Skeletal muscle cell (primary cell): Measurements from ENCODE around the gene PAQR3.
"Not testable (repeated sequence)": the region's sequence is repeated elsewhere in the genome, so short reads cannot be mapped to it uniquely, and the experiment has no call there.

ENCODE experiments used
- DNase-seq: peaks from one replicate; pipeline ENCODE4 v3.0.0-alpha.2; 2010; ENCODE audit warnings: low read depth
- H3K4me3 ChIP-seq: 2 replicates; pipeline ENCODE4 v1.5.1; 2011; ENCODE audit warnings: low read depth, mild to moderate bottlenecking, control low read depth, low read length, moderate library complexity

PAQR3 gene

DNA sequence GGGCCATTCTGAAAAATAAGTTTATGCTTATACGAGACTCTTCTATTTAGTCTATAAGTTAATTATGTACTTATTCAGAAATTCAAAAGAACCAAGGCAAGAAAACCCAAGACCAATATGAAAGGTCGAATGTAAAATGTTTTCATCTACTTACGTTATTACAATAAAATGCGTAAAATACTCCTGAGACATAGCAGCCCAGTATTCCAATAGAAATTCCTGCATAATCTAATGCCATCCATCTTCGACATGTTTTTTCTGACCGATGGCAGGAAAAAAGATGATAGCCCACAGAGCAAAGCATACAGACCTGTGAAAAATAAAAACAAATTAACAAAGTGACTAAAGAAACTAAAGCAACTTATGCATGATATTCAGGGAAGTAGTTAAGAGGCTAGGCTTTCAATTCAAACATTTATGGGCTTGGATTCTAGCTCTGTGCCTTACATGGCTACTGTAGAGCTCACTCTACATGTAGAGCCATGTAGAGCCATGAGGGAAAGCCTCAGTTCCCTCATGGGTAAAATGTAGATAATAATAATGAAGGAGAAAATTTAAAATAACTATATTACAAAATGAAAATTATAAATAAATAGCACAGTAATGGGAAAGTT, 9.1 kb downstream of the PAQR3 start:
- H3K4me3 ChIP-seq = no peak overlapping the region
- no peak for DNase-seq

DNA sequence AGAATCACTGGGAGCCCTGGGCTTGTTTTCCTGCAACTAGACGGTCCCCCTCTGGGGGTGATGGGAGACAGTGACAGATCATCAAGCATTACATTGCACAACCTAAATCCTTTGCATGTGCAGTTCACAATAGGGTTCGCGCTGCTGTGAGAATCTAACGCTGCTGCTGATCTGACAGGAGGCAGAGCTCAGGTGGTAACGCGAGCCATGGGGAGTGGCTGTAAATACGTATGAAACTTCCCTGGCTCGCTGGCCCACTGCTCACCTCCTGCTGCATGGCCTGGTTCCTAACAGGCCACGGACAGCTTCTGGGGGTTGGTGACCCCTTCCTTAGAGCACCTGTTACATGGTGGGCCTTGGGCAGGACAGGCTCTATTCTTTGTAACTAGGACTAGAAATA, 10.4 kb downstream of the PAQR3 start:
- DNase-seq = no peak
- H3K4me3 ChIP-seq = no peak overlapping the region

DNA sequence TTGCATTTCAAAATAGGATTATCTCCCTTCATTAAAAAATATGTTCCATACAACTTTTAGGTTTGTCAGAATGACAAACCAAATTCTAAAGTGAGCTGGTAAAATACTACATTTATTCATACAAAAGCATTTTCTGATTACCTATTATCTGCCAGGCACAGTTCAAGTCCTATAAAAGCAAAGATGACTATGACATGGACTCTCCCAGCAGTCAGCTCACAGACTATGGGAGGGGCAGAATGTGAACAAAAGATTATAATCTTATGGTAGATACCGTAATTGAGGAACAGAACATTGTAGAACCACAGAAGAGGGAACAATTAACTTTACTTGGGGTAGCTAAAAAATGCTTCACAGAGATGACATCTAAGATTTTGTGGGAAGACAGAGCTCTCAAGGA, 12.4 kb downstream of the PAQR3 start:
- no peak overlapping the region for H3K4me3 ChIP-seq
- DNase-seq = no peak

DNA sequence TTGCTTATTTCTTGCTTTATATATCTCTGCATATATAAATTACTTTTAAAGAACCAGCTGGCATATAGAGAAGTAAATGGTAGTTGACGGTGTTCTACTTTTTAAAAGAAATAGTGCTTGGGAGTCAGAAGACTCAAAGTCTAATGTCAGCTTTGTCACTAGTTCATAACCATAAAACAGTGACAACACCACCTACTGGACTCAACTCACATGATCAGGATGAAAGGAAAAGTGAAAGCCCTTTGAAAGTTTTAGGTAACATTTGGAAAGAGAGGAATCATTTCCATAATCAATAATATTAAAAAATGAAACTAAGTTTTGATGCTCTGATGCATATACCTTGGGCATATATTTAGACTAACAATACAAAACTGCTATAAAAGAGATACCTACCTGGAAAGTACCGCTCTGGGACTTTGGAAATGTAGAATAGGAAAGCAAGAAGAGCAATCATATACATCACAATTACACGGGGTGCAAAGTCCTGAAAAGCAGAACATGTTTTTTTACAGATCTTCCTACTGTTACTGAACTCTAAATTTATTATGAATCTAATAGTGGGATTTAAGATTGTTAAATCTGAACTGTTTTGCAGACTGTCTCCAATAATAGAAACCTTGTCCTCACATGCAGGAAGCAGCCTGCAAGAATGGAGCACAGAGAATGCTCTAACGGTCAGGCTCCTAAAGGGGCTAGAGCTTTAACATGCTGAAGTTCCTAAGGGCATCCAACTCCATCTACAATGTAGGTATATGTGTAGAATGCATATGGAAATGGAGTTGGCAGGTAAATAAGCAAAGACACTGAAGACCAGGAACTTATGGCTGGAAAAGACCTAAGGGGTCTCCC, 15.6 kb downstream of the PAQR3 start:
- no peak overlapping the region for H3K4me3 ChIP-seq
- DNase-seq = no peak

DNA sequence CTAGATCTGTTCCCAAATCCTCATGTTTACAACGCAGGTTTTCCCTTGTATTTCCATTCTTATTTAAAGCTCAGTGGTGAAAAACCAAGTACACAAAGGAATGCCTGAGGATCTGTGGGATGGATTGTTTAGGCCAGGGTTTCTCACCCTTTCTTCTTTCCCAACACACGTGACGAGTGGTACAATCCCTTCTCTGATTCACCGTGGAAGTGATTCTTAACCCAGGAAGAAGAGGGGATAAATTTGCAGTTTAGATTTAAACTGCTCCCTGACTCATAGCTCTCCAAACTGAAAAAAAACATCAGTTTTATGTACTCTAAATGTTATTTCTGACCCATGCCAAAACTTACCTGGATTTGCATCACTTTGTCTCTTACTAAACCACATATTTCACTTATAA, 17.0 kb downstream of the PAQR3 start:
- DNase-seq = peak; percentile 39
- H3K4me3 ChIP-seq = no peak overlapping the region

DNA sequence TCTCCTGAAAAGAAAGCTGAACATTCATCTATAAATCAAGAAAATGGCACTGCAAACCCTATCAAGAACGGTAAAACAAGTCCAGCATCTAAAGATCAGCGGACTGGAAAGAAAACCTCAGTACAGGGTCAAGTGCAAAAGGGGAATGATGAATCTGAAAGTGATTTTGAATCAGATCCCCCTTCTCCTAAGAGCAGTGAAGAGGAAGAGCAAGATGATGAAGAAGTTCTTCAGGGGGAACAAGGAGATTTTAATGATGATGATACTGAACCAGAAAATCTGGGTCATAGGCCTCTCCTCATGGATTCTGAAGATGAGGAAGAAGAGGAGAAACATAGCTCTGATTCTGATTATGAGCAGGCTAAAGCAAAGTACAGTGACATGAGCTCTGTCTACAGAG, 28.6 kb downstream of the PAQR3 start:
- no peak for DNase-seq

DNA sequence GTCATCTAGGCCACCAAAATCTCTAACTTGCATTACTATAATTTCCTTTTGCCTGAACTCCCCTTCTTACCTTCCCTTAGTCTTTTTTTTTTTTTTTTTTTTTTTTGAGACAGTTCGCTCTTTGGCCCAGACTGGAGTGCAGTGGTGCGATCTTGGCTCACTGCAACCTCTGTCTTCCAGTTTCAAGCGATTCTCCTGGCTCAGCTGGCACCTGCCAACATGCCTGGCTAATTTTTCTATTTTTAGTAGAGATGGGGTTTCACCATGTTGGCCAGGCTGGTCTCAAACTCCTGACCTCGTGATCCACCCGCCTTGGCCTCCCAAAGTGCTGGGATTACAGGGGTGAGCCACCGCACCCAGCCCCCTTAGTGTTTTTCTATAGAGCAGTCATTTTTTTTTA, 30.3 kb downstream of the PAQR3 start:
- not testable (repeated sequence) for DNase-seq

More for the DNA sequence above, 28.6 kb downstream of the PAQR3 start:
- H3K4me3 ChIP-seq = no peak overlapping the region

DNA sequence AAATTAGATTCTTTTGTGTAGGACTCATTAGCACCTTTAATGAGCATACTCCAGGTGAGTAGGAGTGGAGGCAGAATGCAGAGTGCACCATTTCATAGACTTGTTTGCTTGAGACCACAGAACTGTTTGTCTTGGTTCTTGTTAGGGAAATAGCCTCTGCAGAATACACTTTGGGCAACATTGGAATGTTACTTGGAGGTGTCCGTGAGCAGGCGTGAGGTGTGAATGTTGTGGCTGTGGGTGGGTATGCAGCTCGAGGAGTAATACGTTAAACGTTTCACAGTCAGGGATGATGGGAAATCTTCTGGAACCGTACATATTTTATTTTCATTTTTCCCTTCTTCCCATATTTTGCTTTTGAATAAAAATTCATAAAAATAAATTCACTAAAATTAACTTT, 31.6 kb downstream of the PAQR3 start:
- no peak overlapping the region for H3K4me3 ChIP-seq
- no peak for DNase-seq

More for the DNA sequence above, 30.3 kb downstream of the PAQR3 start:
- not testable (repeated sequence) for H3K4me3 ChIP-seq

DNA sequence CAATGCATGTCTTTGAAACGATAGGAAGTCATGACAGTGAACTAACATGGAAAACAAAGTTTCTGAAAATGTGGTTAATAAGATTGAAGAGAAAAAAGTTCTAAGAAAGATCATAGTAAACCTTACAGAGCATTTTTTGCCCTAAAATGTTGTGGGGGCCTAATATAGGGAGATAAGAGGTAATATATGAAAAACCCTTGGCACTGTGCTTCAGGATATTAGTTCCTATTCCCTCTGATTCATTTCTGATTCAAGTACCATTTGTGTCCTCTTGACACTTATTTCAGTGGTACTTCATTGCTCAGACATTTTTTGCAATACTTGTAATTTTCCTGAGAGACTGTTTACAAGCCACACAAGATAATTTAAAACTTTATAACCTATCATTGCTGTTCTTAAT, 35.1 kb downstream of the PAQR3 start:
- H3K4me3 ChIP-seq = no peak overlapping the region
- no peak for DNase-seq

DNA sequence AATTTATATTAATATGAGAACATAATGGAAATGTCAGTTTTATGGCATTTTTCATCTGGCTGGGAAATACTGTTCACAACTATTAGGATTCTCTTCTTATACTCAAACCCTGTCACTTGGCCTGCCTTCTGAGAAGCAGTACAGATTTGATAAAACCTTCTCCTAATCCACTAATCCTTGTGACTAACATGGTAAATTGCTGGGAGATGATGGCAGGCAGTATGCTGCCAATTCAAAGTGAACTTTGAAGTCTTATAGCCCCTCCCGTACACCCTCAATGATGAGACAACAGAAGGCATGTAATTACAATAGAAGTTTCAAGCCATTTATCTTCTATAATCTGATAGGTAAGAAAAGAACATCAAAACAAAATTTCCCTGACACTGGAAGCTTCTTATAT, 36.9 kb downstream of the PAQR3 start:
- no peak for DNase-seq
- no peak overlapping the region for H3K4me3 ChIP-seq

DNA sequence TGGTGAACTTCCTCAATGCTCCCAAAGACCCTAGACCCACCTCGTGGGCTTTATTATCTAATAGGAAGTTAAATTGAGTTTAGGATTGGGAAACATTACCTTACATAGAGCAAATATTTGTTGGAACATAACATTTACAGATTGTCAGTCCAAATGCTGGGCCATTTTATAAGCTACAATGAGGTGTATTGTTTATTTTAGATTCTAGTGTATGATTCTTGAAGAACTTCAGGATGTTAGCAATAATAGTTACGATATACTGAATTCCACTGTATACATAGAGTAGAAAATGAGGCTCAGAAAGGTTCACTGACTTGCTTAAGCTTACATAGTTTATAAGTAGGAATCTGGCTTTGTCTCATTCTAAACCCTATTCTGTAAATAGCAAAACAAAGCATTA, 37.4 kb downstream of the PAQR3 start:
- DNase-seq = no peak

DNA sequence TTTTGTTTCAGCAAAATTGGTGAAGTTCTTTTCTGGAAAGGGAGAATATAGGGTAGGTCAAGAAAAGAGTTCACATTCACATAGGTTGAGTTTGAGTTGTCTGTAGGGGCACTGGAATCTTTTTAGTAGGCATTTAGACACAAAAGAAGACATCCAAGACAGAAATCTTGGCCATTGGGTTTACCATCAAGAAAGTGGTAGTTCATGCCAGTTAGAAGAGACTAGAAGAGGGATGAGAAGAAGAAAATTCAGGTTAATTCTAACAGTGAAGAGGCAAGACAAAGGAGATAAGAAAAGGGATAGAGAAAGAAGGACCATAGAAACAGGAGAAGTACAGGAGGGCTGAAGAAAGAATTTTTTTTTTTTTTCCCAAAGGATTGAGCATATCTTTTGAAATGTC, 39.9 kb downstream of the PAQR3 start:
- no peak overlapping the region for H3K4me3 ChIP-seq
- DNase-seq = no peak

More for the DNA sequence above, 37.4 kb downstream of the PAQR3 start:
- H3K4me3 ChIP-seq = no peak overlapping the region

DNA sequence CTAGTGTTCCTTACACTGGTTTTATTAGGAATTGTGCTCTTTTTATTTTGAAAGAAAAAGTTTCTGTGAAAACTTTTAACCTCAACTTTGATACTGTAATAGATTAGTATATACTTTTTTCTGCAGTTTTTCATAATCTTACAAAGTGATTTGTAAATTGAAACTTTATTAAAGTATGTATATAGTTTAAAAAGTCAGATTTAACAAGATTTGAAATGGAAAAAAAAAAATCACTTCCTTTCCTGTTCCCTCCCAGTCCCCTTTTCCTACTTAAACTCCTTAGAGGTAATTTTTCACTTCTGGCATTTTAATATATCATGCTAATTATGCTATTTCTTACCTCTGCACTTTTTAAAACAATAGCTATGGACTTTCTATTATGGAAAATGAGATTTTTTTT, 49.3 kb downstream of the PAQR3 start:
- H3K4me3 ChIP-seq = no peak overlapping the region
- DNase-seq = no peak

DNA sequence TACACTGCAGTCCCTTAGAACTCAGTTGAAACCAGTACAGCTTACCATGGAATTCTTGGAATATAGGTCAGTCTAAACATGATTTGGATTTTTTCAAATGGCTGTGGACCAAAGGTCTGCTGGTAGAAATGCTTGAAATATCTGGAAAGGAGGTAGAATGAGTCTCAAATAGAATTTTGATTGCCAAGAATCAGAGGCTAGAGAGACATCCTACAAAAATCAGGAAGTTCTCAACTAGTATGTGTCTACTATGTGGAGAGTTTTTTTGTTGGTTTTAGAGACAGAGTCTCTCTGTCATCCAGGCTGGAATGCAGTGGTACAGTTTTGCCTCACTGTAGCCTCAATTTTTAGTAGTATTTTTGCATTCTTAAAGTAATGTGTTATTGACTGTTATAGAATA, 53.6 kb downstream of the PAQR3 start:
- DNase-seq = no peak
- no peak overlapping the region for H3K4me3 ChIP-seq

DNA sequence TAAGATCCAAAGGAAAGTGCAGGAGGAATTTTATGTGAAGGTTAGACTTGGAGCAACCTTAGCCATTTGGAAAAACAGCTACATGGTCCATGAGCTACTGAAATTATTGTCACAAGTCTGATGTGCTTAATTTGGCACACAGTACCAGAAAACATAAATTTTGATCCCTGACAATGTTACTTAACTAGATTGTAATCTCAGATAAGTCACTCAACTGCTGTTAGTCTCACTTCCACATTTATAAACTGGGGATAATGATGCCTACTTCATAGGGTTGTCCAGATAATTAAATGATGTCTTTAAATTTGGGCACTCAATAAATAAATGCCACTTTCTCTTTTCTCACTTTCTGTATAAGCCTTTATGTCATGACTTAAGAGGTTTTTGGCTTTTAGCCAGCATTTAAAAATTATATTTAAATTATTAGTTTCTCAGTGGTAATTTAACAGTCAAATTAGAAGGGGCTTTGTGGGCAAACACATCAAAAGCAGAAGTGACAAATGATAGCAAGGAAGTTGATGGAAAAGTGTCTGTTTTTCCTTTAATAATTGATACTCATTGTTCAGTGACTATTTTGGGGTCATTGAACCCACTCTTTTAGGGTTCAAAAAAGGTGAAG, 58.3 kb downstream of the PAQR3 start:
- DNase-seq = no peak
- no peak overlapping the region for H3K4me3 ChIP-seq

DNA sequence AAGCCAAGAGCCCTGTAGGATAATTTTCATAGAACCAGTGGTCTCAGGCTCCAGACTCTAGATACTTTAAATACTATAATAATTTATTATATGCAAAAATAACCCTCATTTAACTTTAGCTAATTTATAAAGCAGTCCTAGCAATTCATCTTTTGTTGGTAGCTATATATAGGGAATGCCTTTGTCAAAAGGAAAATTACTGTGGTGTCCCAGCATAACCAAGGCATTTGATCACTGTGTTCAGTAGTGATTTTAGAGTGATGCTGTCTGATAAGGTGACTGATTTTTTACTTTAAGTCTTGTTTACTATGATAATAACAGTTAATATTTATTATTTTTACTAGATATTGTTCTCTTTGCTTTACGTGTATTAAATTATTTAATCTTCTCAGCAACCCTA, 61.2 kb downstream of the PAQR3 start:
- no peak overlapping the region for H3K4me3 ChIP-seq
- no peak for DNase-seq

DNA sequence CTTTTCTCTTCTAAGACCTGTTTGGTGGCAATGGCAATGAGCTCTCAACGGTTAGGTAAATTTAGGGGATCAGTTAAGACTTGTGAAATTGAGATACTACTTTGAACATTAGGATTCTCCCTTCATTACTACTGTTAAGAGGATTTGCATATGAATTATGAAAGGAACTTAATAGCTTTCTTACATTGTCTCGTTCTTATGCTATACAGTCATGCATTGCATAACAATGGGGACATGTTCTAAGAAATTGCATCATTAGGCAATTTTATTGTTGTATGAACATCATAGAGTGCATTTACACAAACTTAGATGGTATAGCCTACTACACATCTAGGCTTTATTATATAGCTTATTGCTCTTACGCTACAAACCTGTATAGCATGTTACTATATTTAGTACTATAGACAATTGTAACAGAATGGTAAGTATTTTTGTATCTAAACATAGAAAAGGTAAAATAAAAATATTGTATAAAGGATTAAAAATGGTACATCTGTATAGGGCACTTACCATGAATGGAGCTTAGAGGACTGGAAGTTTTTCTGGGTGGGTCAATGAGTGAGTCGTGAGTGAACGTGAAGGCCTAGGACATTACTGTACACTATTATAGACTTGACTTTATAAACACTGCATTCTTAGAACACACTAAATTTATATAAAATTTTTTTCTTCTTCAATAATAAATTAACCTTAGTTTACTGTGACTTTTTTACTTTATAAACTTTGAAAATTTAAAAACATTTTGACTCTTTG, 62.5 kb downstream of the PAQR3 start:
- peak; percentile 10 for DNase-seq
- no peak overlapping the region for H3K4me3 ChIP-seq

DNA sequence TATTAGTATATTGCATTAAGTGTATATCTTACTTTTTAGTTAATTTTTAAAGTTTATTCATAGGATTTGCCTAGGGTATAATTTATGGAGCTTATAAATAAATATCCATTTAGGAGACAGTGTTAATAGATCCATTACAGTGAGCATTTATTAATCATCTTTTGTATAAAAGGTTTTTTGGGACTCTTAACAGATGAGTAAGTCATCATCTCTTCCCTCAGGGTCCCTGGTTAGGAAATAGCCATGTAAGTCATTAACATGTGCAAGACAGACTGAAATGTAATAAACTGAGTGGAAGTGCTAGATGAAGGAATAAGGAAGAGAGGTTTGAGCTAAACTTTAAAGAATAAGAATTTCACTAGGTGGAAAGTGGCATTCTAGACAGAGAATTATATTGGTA, 69.2 kb downstream of the PAQR3 start:
- DNase-seq = no peak
- H3K4me3 ChIP-seq = no peak overlapping the region

DNA sequence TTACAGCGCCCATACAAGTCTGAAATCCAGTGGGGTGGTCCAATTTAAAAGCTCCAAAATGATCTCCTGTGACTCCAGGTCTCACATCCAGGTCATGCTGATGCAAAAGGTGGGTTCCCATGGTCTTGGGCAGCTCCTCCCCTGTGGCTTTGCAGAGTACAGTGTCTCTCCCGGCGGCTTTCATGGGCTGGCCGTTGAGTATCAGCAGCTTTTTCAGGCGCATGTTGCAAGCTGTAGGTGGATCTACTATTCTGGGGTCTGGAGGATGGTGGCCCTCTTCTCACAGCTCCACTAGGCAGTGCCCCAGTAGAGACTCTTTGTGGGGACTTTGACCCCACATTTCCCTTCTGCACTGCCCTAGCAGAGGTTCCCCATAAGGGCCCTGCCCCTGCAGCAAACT, 70.5 kb downstream of the PAQR3 start:
- DNase-seq, H3K4me3 ChIP-seq: not testable (repeated sequence)

DNA sequence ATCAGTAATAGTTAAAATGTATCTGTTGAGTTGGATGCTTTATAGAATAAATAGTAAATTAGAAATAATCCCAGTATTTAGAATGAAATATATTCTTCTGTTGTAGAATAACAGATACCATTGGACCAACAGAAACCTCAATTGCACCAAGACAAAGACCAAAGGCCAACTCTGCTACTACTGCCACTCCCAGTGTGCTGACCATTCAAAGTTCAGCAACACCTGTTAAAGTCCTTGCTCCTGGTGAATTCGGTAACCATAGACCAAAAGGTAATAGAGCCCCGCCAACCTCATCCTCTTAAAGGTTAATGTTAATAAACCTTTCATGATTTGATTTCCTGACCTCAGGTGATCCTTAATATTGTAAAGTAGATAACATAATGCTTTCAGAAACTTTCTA, 73.8 kb downstream of the PAQR3 start:
- no peak for DNase-seq
- no peak overlapping the region for H3K4me3 ChIP-seq
